CD1c-positive myeloid dendritic cell (primary cell): ENCODE data around the gene RGL3.
"Not testable (repeated sequence)": the region's sequence is repeated elsewhere in the genome, so short reads cannot be mapped to it uniquely, and the experiment has no call there.

Experiments
- DNase-seq: peaks from one replicate; pipeline ENCODE4 v3.0.0-alpha.2; 2016; ENCODE audit errors: extremely low spot score

Gene RGL3, protein sequence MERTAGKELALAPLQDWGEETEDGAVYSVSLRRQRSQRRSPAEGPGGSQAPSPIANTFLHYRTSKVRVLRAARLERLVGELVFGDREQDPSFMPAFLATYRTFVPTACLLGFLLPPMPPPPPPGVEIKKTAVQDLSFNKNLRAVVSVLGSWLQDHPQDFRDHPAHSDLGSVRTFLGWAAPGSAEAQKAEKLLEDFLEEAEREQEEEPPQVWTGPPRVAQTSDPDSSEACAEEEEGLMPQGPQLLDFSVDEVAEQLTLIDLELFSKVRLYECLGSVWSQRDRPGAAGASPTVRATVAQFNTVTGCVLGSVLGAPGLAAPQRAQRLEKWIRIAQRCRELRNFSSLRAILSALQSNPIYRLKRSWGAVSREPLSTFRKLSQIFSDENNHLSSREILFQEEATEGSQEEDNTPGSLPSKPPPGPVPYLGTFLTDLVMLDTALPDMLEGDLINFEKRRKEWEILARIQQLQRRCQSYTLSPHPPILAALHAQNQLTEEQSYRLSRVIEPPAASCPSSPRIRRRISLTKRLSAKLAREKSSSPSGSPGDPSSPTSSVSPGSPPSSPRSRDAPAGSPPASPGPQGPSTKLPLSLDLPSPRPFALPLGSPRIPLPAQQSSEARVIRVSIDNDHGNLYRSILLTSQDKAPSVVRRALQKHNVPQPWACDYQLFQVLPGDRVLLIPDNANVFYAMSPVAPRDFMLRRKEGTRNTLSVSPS

DNA sequence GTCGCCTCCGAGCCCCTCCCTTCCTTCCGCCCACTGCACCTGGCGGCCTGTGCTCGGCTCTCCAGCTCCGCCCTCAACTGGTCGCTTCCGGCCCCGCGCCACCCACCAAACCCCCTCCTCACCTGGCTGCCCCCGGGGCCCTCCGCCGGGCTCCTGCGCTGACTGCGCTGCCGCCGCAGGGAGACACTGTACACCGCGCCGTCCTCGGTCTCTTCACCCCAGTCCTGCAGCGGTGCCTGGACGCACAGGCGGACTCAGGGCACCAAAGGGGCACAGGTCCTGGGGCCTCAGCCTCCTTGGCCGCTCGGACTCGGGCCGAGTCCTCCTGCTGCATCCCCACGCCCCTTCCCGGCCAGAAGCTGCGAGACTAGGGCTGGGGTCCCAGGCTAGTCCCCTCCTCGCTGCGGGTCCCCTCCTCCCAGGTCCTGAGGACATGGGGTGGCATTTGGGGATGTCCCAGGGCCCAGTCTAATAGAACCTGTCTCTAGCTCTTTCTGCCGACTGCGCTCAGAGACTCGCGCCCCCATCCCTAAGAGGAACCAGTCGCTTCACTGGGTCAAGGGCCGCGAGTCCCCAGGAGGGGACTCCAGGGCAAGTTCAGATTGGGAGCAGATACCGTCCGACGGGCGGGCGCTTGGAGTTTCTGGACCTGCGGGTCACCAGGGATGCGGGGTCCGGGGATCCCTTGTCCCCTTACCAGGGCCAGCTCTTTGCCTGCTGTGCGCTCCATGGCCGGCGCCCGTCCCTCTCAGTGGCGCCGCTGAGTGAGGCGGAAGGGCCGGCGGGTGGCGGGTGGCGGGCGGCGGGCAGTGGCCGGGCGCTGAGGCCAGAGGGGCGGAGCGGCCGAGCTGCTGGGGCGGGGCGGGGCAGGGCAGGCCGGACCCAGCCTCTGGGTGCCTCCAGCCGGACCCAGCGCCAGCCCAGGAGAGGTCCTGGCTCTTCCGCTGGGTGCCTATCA lies at the start of gene RGL3:
TSS of gene RGL3 (minus strand) at position 766 of the 958 bp plus-strand sequence. CDS start at position 730, 36 bp downstream.
- peak; percentile 48 for DNase-seq

DNA sequence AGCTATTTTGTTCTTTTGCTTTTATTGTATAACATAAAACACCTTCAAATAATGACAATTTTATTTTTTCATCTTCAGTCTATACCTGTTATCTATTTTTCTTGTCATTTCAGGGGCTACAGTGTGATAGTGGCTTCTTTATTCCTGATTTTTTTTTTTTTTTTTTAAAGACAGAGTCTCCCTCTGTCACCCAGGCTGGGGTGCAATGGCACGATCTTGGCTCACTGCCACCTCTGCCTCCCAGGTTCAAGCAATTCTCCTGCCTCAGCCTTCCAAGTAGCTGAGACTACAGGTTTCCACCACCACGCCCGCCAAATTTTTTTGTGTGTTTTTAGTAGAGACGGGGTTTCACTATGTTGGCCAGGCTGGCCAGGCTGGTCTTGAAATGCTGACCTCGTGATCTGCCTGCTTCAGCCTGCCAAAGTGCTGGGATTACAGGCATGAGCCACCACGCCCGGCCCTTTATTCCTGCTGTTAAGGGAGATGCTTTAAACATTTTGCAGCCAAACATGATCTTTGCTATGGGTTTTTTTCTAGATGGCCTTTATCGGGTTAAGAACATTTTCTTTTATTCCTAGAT lies 49.2 kb upstream of the RGL3 start:
- not testable (repeated sequence) for DNase-seq

DNA sequence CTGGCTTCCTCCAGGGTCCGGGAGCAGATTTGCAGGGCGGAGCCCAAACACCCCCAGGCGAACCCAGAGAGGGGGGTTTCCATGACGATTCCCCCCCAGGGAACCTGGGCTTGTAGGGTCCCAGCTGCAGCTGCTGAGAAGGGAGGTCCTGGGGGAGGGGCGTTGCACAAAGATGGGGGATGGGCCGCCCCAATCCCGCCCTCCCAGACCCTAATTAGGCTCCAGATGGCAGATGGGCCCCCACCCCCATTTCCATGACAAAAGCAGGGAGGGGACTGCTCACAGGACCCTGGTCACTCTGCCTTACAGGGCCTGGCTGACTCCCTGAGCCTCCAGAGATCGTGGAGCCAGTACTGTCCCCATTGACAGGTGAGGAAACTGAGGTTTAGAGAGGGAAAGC lies 46.5 kb upstream of the RGL3 start:
- DNase-seq, result no peak

DNA sequence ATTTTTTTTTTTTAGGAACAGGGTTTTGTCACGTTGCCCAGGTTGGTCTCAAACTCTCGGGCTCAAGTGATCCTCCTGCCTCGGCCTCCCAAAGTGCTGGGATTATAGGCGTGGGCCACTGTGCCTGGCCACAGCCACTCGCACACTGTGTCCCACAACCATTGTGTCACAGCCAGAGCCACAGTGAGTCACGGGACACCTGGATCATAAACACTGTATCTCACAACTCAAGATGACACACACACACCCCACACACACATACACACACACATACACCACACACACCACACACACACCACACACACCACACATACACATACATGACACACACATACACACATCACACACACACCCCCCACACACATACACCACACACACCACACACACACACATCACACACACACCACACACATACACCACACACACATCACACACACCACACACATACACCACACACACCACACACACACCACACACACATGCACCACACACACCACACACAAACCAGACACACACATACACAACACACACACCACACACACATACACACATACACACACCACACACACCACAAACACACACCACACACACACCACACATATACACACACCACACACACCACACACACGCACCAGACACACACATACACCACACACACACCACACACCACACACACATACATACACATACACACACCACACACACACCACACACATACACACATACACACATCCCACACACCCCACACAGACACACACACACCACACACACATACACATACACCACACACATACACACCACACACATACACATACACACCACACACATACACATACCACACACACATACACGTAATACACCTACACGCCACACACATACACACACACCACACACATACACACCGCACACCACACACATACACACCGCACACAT lies 45.5 kb upstream of the RGL3 start:
- DNase-seq, result no peak

DNA sequence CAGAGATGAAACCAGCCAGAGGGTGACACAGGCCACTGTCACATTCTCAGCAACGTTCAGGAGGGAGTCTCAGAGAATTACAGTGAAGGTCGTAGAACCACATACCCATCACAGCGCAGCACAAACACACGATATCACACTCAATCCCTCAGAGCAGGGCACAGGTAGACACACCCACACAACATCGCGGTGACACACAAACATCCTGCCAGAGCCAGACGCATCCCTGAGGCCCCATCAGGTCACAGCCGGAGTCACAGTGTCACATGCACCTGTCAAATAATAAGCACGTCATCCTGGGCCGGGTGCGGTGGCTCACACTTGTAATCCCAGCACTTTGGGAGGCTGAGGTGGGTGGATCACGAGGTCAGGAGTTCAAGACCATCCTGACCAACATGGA lies 44.3 kb upstream of the RGL3 start:
- no peak for DNase-seq

DNA sequence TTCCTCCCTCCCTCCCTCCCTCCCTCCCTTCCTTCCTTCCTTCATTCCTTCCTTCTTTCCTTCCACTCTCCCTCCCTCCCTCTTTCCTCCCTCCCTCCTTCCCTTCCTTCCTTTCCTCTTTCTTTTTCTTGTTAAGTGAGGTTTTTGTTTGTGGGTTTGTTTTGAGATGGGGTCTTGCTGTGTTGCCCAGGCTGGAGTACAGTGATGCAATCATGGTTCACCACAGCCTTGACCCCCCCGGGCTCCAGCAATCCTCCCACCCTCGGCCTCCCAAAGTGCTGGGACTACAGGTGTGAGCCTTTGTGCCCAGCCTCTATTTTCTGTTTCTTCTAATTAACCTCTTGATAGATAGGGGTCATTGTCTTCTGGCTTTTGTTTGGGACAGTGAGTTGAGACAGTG lies 42.3 kb upstream of the RGL3 start:
- DNase-seq, result no peak

DNA sequence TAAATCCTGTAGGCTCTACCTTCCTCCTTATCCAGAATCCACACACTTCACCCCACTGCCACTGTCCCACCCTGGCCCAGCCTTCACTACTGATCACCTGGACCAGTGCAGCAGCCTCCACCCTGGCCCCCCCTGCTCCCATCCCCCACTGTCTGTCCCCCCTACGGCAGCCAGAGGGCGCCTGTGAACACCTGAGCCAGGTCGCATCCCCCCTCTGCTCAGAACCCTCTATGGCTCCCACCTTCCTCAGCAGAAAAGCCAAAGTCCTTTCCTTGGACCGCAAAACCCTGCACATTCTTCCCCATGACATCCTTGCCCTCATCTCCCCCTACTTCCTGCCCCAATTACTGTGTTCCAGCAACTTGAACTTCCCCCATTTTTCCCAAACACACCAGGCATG lies 41.1 kb upstream of the RGL3 start:
- DNase-seq, result no peak

DNA sequence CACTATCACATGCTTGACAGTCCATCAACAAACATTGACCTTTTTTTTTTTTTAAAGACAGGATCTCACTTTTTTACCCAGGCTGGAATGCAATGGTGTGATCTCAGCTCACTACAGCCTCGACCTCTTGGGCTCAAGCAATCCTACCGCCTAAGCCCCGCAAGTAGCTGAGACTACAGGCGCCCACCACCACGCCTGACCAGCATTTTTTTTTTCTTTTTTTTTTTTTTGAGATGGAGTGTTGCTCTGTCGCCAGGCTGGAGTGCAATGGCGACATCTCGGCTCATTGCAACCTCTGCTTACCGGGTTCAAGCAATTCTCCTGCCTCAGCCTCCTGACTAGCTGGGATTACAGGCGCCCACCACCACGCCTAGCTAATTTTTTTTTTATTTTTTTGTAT lies 39.8 kb upstream of the RGL3 start:
- not testable (repeated sequence) for DNase-seq

DNA sequence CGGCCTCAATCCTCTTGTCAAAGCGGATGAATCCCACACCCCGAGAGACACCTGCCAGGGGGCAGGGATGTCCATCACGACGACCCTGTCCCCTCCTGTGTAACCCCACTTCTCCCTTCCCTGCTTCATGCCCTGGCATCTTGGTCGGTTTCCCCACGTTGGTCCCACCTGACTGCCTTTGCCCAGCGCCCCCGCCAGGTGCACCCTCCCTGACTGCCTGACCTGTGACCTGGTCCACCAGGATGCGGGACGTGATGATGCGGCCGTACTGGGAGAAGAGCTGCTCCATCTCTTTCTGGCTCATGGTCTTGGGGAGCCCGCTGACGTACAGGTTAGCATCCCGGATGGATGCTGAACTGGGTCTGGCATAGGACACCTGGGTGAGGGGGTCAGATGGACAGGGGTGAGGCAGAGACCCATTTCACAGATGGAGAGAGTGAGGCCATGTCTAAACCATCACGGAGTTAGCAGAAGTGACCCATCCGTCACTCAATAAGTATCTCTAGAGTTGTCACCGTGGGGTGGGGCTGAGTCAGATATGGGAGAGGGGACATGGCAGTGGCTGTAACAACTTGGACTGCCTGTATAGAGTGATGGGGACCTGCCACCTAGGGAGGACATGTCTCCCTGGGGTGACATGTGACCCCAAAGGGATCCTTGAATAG lies 39.3 kb upstream of the RGL3 start:
- DNase-seq, result no peak

DNA sequence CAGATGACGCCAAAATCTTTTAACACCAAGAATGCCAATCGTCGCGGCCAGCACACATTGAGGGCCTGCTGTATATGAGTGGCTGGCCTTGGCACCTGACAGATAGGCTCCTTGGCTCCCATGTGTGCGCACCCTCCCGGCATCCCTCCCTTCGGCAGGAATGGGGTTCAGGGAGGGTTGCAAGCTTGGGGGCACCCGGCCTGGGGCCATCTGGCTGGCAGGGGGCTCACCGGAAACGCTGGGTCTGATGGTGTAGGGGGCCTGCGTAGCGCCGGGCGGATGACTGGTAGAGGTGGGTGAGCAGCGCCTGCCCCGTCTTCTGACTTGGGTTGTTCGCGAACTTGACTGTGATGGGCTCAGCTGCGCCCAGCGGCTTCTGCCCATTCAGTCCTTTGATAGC lies 38.7 kb upstream of the RGL3 start:
- no peak for DNase-seq

DNA sequence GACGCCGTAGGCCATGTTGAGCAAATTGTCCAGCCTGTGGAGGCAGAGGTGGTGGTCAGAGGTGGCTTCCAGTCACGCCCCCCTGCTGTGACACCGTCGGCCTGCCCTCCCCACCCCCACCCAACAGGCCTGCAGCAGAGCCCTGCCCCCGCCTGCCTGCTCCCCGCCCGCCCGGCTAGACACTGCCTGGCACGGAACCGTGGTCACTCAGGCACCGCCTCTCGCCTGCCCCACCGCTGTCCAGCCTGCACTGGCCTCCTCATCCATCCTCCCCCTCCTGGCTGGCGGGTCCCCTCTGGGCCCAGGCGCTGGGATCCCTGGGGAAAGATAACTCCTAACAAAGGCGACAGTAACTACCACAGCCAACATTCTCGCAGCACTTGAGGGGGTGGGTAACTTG lies 38.0 kb upstream of the RGL3 start:
- no peak for DNase-seq

DNA sequence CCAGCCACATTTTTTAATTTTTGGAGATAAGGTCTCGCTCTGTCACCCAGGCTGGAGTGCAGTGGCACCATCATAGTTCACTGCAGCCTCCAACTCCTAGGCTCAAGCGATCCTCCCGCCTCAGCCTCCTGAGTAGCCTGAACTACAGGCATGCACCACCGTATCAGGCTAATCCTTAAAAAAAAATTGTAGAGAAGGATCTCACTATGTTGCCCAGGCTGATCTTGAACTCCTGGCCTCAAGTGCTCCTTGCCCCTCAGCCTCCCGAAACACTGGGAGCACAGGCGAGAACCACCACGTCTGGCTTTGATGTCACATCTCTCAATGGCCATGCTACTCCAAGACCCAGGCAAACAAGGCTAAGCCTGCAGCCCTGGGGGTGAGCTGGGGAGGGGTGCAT lies 37.5 kb upstream of the RGL3 start:
- DNase-seq, result no peak

DNA sequence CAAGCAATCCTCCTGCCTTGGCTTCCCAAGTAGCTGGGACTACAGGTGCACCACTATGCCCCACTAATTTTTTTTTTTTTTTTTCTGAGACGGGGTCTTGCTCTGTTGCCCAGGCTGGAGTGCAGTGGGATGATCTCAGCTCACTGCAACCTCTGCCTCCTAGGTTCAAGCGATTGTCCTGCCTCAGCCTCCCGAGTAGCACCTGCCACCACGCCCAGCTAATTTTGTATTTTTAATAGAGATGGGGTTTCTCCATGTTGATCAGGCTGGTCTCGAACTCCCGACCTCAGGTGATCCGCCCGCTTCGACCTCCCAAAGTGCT lies 36.1 kb upstream of the RGL3 start:
- not testable (repeated sequence) for DNase-seq

DNA sequence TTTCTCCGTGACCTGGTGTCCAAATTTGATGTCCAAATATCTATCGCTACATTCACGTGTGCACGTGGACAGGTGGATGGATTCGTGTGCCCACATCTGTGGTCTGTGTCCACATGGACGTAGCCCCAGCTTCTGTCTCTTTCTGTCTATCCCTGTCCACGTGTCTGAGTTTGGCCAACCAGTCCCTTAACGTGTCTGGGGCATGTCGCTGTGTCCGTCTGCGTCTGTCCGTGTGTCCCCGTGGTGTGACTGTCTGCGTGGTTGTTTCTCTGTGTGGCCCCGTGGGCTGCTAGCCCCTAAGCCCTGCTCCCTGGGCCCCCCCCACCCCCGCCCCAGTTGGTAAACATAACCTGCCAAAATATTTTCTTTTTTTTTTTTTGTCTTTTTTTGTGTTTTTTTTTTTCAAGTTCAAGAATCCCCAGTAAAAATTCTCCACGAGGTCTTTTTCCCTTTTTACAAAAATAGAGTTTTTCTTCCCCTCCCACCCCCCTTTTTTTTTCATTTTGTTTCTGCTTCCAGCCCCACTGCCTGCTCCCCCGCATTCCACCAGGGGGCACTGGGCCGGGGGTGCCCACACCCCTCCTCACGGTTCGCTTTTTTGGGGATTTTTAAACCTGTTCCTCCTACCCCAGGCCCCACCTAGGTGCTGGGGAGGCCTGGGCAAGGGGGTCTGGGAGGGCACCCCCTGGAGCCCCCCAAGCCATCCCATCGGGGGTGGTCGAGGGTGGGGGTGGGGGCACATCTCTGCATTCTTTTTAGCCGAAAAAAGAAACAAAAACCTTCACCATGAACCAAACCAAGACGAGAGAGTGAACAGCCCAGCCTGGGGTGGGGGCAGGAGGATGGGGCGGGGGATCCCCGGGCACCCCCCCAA lies 34.6 kb upstream of the RGL3 start:
- DNase-seq, result no peak

DNA sequence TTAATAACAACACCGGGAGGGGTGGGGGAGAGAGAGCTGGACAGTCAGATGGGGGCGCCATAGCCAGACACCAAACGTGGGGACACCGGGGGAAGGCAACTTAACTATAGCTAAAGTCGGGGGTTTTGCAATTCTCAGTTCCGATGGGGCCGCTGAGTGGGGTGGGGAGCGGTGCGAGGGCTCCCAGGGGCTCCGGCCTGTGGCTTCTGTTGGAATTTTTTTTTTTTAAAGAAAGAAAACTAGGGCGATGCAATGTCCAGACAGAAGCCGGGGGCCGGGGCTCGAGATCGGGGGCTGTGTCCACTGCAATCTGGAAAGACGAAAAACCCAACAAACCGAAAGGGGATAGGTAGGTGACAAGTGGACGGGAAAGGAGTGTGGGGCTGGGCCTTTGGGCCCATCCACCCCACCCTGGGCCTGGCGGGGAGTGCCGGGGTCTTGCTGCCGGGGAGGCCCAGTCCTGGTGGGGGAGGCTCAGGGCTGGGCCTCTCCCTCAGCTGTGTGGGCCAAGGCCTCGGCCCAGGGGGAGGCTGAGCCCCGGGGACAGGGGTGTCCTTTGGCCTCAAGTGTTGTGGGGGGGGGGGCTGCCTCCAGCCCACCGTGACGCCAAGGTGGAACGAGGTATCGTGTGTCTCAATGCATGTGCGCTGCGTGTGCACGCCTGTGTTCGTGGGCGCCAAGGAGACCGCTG lies 33.7 kb upstream of the RGL3 start:
- DNase-seq, result no peak

DNA sequence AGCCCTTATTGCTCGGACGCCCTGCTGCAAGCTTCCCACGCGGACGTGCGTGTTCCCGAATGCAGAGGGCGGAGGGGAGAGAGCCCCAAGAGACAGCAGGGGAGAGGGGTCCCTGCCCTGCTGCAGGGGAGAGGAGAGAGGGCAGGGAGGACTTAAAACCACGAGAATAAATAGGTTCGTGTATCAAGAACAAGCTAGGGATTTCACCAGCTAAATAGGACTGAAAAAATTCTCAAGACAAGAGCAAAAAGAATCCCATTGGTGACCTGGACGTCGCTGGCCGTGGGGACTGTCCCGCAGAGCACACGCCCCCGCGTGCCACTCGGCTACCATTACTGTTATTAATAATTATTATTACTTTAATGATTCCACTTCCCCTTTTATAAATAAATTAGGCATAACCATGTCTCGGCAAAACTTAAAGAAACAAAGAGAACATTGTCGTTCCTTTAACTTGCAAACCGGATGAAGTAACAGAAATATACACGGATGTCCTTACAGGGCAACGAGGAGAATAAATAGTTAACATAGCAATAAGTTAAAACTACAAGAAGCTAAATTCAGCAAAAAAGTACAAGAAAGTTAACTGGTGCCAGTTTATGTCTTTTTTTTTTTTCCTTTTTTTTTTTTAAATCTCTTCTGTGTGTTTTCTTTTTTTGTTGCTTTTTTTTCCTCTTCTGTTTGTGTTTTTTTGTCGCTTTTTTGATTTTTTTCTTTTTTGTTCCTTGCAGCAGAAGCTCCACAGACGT lies 32.9 kb upstream of the RGL3 start:
- no peak for DNase-seq

DNA sequence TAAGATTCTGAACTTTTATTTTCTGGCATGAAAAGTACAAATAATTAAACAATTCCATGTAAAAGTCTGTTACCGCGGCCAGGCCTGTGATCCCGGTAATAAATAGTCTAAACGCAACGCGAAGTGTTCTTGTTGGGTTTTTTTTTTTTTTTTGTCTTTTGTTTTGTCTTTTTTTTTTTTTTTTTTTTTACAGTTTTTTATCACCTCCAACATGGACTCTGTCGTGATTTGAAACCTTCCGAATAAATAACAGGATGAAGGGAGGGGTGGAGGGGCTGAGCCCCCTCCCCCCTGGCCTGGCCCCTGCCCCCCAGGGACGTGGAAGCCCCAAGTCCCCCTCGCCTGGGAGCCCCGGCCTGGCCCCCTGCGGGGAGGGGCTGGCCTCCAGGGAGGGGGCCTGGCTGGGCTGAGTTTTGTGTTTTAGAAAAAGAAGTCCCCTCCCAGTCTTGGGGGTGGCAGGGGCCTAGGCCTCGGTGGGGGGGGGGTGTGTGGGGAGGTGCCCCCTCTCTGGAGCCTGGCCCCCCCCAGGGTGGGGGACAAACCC lies 32.3 kb upstream of the RGL3 start:
- no peak for DNase-seq
